GM18498 (cell line): ENCODE data around the gene CGAS.
"Not testable (repeated sequence)": the region's sequence is repeated elsewhere in the genome, so short reads cannot be mapped to it uniquely, and the experiment has no call there.

Experiments used
- ATAC-seq: cut with Tn5 transposase; IDR thresholded peaks from one replicate; pipeline ENCODE4 v1.9.1; 2021; ENCODE audit warnings: mild to moderate bottlenecking, moderate library complexity; ENCODE audit not compliant: unreplicated experiment

CGAS gene

DNA sequence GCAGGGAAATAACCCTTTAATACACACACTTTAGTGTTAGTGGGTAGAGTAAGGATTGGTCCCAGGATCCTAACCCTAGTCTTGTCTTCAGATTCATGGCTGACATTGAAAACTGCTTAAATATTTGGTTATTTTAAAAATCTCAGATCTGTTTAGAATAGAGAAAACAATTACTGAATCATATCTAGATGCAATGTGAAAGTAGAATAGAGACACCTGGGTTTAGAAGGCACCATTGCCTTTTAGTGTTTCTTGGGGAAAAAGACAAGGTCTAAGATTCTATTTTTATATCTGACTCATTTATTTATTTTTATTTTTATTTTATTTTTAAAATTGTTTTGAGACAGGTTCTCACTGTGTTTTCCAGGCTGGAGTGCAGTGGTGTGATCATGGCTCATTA lies 51.4 kb downstream of the CGAS start:
- ATAC-seq, result no peak

DNA sequence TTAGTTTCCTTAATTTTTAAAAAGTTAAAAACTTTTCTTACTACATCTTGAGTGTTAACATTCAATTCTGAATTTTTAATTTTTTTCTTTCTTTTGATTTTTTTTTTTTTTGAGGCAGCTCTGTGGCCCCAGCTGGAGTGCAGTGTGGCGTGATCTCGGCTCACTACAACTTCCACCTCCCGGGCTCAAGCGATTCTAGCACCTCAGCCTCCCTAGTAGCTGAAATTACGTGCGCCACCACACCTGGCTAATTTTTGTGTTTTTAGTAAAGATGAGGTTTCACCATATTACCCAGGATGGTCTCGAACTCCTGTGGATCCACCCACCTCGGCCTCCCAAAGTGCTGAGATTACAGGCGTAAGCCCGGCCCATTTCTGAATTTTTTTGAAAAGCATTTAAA lies 56.2 kb downstream of the CGAS start:
- no peak for ATAC-seq

- peak; percentile 83 for ATAC-seq
These were observed 57.3 kb downstream of the CGAS start, which contains the start of gene DDX43 for GRCh38 chr6:73394577-73395354. Gene DDX43 (plus strand): TSS chr6:73394828. CDS start chr6:73394906, 78 bp downstream.

DNA sequence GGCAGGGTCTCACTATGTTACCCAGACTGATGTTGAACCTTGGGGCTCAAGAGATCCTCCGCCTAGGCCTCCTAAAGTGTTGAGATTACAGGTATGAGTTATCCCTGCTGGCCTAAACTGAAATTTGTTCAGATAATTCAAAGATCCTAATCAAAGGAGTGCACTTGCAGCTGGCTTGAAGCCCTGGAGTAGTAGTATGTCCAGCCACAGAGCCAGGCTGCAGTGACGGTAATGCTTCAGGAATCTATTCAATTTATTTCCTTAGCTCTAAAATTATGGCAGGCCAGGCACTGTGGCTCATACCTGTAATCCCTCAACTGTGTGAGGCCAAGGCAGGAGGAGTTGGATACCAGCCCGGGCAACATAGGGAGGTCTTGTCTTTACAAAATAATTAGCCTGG lies 58.8 kb downstream of the CGAS start:
- no peak for ATAC-seq

GRCh38 chr6:73392188-73392587 lies 59.9 kb downstream of the CGAS start:
- not testable (repeated sequence) for ATAC-seq

- ATAC-seq, result no peak
These were observed 60.4 kb downstream of the CGAS start for GRCh38 chr6:73391675-73392074.

DNA sequence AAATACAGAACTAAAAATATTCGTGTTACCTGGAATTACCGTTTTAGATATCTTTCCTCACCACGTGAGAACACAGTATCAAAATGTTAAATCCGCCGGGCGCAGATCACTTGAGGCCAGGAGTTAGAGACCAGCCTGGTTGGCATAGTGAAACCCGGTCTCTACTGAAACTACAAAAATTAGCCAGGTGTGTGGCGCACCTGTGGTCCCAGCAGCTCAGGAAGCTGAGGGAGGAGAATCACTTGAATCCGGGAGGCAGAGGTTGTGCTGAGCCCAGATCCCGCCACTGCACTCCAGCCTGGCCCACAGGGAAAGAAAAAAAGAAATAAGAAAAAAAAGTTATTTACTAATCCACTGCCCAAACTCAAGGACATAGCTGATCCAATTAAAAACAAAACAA lies 62.2 kb downstream of the CGAS start:
- ATAC-seq, result no peak

- peak; percentile 84 for ATAC-seq
These were observed 63.1 kb downstream of the CGAS start for GRCh38 chr6:73388800-73389512.

DNA sequence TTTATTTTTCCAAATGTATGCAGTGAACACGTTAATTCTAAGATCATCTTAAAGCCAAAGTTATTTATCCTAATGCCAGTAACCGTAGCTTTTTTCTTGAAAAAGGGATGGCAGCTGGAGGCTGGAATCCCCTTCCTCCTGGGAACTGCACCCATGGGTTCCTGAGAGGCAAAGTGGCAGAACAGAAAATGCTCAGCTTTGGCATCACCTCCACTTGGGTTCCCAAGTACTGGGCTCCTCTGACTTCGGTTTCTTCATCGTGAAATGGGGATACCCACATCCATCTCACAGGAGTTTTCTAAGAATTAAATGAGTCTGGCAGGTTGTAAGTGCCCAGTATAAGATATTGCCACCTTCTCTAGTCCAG lies 63.7 kb downstream of the CGAS start:
- peak; percentile 33 for ATAC-seq

DNA sequence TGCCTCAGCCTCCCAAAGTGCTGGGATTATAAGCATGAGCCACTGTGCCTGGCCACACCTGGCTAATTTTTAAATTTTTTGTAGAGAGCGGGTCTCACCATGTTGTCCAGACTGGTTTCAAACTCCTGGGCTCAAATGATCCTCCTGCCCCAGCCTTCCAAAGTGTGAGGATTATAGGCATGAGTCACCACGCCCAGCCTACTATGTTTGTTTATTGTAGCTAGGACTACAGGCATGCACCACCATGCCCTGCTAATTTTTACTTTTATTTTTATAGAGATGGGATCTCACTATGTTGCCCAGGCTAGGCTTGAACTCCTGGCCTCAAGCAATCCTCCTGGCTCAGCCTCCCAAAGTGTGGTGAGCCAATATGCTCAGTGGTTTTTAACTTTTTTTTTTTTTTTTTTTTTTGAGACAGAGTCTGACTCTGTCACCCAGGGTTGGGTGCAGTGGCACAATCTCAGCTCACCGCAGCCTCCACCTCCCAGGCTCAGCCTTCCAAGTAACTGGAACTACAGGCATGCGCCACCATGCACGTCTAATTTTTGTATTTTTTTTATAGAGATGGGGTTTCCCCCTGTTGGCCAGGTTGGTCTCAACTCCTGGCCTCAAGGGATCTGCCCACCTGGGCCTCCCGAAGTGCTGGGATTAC lies 69.5 kb downstream of the CGAS start:
- no peak for ATAC-seq

- ATAC-seq, result not testable (repeated sequence)
These were observed 70.6 kb downstream of the CGAS start for GRCh38 chr6:73381531-73381930.

DNA sequence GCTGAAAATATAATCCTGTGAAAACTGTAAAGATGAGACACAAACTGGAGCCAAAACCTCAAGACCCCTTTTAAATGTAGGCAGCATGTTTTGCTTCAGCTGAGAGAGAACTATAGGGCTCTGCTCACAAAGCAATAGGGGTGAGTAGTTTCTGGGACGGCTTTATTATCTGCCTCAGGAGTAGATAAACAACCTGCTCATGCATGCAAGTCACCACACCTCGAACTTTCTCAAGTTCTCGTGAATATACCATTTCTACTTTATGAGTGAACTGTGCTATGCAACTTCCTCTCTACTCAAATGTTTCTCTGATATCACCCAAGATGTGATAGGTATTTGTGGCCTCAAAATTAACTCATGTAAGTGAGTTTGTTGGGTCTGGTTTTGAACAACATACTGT lies 74.9 kb downstream of the CGAS start:
- no peak for ATAC-seq

- no peak for ATAC-seq
These were observed 76.9 kb downstream of the CGAS start for GRCh38 chr6:73375216-73375615.
